ENCODE results near the gene C6orf89.

C6orf89 gene

DNA sequence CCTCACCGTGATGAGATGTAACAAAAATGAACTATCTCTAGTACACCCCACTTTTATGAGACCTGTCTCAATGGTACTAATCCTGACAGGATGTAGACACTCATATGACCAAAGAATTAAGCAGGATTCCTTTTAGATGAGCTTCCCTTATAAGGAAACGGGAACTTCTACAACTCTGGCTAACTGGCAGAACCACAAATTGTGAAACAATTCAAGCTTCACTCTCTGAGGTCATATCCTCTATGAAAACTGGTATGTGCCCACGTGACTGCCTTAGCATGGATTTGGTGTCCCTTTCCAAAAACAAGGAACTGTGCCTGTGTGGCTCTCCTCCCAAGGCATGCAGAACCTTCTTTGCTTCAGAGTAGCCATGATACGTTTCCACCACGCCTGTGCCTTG, 32.4 kb upstream of the C6orf89 start:
- peak in 1 of 2 experiments; percentile 28 for DNase-seq

GRCh38 chr6:36855750-36856149, 30.0 kb upstream of the C6orf89 start:
- no peak for DNase-seq

DNA sequence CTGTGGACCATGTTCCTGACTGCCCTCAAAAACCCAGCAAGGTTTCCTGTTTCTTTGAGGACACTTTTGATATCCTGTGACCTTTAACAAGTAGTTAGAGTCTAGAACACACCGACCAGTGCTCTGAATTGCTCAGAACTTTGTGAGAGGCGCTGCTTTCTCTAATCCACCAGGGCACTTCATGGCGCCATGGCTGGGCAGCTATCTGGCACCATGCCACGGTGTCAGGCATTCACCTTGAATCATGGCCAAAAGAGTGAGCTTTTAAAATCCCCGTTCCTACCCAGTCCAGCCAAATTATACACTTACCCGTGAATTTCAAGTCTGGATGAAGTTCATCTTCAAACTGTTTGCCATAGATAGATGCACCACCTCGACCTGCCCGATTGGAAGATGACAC, 29.5 kb upstream of the C6orf89 start:
- no peak for DNase-seq

GRCh38 chr6:36857325-36857724, 28.4 kb upstream of the C6orf89 start:
- no peak for DNase-seq

DNA sequence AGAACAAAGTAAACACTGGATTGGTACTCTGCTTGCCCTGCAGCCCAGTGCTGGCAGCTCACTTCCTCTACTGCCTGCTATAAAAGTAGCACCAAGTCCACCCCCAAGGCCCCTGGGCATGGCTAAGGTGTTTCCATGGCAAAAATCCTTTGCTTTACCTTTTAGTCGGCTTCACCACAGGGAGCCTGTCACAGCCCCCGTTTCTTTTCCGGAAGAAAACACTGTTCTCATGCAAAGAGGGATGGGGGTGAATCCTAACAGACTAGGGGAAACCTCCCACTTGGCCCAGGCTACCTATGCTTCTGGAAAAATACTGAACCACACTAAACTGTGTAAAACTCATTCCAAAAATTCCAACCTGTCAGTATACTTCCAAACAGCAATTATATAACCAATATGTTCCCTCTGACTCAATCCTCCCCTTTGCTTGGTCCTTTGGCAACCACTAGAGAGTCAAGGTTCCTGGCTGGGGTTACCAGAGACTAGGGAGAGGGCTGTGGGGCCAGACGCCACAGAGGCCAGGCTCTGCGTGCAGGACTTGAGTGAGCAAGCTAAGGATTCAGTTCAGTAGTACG, 27.3 kb upstream of the C6orf89 start:
- peak in 1 of 2 experiments; percentile 67 for DNase-seq

DNA sequence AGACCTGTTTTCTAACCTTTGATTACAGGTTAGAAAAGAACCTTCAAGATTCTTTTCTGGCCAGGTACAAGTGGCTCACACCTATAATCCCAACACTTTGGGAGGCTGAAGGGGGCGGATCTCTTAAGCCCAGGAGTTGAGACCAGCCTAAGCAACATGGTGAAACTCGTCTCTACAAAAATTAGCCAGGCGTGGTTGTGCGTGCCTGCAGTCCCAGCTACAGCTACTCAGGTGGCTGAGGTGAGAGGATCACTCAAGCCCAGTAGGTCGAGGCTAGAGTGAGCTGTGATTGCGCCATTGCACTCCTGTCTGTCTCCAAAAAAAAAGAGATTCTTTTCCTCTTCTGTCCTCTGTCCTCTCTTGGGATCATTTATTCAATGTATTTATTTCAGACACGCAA, 25.6 kb upstream of the C6orf89 start:
- no peak for DNase-seq

GRCh38 chr6:36862164-36862847, 23.4 kb upstream of the C6orf89 start:
- no peak for DNase-seq

DNA sequence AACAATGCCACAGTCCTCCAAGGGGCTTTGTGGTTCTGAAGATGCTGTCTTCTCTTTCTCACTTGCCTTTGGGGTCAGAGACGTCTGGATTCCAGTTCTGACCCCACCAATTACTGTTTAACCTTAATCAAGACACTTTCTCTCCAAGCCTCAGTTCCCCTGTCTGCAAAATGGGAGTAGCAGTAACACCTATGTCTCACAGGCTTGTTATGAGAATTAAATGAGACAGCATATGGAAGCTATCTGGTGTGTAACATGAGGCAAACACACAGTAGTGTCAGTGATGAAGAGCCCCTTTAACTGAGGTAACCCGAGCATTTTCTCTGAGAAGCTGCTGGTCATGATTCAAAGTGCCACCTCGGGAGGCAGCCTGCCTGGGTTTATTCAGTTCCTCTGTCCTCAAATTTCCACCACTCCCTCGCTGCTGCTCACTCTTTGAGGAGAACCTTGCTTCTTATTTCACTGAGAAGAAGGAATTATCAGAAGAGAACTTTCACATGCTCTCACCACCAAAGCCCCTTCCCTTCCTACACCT, 22.8 kb upstream of the C6orf89 start:
- no peak for DNase-seq

DNA sequence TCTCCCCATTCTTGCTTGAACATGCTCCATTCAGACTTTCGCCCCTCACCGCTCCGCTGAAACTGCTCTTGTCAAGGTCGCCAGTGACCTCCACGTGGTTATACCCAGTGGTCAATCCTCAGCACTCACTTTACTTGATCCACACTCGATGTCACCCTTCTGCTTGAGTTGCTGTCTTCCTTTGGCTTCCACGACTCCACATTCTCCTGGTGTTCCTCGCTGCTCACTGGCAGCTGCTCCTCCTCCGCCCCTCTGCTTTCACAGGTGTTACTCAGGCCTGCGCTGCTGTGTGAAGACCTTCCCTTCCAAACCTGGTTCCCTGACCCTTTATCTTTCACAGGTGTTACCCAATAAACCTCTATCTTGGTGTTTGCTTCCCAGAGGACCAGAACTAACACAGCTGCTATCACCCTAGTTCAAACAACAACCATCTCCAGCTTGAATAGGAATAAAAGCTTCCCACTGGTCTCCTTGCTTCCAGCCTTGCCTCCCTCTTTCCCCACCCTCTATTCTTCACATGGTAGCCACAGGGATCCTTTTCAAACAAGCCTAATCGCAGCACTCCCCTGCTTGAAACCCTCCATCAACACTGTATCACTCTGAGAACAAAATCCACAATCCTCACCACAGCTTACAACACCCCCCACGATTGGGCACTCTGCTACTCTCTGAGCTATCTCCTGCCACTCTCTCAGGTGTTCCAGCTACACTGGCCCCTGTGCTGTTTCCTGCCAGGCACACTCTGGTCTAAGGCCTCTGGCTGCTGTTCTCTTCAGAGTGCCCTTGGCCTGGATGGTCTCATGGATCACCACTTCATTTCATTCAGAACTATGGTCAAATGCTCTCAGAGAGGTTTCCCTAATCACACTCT, 21.8 kb upstream of the C6orf89 start:
- DNase-seq = no peak

DNA sequence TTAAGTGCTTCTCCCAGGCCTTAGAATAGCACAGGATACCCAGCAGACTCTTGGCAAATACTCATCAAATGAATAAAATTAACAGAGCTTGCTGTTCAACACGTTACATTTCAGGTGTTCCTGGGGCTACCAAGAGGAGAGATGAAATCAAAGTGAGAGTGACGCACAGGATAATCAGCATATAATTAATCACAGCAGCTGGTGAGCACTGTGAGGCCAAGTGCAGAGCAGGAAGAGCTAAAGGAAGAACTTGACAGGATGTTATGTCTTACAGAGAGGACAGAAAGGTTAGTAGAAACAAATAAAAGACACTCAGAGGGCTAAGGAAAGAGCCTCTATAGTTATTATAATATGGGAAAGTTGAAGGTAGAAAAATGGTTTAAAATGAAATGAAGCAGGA, 19.9 kb upstream of the C6orf89 start:
- no peak for DNase-seq

GRCh38 chr6:36867471-36868224, 18.1 kb upstream of the C6orf89 start:
- DNase-seq = no peak

DNA sequence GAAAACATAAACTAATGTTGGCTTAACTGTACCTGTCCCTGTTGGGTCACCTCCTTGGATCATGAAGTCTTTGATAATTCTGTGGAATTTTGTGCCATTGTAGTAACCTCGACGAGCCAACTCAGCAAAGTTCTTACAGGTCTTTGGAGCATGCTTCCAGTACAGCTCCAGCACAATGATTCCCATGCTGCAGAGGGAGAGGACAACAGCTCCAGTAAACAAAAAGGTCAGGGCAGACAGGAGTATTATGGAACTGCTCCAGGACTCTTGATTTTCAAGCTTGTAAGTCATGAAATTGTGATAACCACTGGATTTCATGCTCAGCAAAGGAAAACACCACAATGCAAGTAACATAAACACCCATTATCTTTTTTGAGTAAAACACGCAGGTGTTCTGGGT, 14.1 kb upstream of the C6orf89 start:
- no peak for DNase-seq

GRCh38 chr6:36873115-36873514, 12.6 kb upstream of the C6orf89 start:
- no peak for DNase-seq

DNA sequence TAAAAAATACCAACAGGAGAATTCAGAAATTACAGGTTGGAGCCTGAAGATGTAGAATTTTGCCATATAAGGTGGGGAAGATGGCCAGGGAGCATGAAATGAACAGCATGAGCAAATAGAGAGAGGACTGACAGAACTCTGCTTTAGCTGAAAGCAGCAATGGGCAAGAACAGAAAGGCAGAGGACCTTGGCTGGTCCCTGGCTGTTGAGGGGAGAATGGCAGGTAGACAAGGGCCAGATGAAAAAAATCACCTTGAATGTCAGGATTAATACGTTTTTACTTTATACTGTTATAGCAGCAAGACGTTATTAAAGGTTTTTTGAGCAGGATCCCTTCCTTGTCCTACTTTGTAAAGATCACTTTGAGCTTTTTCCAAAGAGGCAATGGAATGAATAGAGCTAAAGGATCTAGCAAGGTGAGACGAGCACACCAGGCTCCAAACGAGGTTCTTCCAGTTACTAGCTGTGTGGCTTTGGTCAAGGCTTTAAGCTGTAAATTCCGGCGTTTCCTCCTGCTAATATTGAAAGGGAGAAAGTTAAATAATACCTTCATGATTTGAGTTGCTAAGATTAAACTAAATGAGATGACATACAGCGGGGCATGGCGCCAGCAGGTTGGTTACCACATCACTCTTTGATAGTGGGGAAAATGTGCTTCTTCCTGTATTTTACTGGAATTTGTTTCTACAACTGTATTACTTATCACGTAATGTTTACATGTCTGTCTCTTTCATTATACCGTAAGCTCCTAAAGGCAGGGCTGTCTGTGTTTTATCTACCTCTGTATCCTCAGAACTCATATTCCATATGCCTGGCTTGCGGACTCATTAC, 11.9 kb upstream of the C6orf89 start:
- DNase-seq = peak in 1 of 2 experiments; percentile 39

DNA sequence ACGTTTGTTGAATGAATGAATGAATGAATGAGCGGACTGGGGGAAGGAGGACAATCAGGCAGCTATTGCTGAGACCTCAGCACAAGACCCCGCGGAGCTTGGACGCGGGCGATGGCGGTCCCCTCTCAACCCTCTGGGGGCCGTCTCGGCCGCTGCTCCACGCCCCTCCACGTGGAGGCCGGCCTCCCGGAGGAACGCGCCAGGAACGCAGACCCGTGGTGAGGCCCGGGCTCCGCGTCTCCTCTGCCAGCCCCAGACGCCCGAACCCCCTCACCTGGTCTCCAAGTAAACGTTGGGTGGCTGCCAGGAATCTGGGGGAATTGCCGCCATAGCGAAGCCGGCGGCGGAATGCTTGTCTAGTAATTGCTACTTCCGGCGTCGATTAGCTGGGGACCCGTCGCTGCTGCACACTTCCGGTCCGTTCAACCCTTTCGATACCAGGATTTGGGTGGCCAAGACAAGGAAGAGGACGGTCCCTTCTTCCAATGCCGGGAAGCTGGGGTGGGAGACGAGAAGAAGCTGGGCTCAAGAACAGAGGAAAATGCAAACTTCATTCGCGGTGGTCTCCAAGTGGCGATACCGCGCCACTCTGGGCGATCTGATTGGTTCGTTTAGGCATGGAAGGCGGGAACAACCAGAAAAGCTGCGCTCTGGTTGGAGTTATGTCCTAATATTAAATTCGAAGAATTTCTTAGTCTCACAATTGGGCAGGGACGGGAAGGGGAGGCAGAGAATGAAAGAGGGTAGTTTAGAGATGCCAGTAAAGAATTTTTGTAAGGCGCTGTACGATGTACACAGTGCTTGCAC, 11.1 kb upstream of the C6orf89 start, which contains the start of gene PPIL1:
Gene PPIL1 (minus strand): TSS at position 361 of the 807 bp plus-strand sequence. CDS start 31 bp downstream, at position 330.
- peak; percentile 95 to 98 for DNase-seq

DNA sequence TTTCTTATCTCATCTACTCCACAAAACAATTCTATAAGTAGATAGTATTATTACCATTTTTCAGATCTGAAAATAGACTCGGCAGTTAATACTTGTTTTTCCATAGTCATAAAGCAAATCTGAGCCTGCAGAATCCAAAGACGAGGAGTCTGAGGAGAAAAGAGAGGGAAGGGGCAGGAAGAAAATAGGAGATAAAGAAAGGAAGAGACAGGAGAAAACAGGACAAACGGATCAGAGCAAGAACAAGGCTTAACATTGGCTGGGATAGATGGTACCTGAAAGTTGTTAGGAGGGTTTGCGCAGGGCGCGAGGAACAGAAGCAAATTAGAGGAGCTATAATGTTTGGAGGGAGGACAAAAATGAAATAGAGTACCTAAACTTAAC, 10.5 kb upstream of the C6orf89 start:
- DNase-seq = no peak

DNA sequence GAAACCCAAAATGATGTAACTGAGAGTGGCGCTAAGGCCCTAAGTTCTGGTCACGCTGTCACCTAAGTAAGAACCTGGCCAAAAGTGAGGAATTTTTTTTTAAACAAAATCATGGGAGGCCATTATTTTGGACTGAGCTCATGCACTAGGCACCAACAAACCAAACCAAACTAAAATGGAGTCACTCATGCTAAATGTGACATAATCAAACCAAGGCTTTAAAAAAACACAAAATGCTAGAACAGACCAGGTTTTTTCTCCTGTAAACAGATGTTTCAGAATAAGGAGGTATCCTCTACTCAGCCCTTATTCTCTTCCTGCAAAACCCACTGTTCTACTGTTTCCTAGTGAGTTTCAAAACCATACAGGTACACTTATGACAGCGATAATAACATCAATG, 1.1 kb upstream of the C6orf89 start:
- no peak for DNase-seq

- DNase-seq = no peak
Observed at GRCh38 chr6:36886950-36887618, 1.3 kb downstream of the C6orf89 start.

DNA sequence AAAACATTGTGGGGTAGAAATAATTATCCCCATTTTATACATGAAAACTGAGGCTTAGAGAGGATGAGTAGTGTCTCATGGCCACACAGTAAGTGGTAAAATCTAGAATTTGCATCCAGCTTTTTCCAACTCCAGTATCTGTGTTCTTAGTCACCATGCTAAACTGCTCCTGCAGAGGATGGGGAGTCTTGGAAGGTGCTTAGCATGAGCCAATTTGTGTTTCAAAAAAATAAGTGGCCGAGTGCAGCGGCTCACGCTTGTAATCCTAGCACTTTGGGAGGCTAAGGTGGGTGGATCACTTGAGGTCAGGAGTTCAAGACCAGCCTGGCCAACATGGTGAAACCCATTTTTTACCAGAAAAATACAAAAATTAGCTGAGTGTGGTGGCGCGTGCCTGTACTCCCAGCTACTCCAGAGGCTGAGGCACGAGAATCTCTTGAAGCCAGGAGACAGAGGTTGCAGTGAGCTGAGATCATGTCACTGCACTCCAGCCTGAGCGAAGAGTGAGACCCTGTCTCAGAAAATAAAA, 2.4 kb downstream of the C6orf89 start:
- DNase-seq = no peak

All from SW 1271 (cell line).